Uterus (tissue), 4 donors: ENCODE measurements around the gene RABGAP1L. TPM values are rescaled to one million over a fixed set of nuclear protein-coding genes. Genes with fewer than 3 reads are reported as not detected.
"Not testable (repeated sequence)": the region's sequence is repeated elsewhere in the genome, so short reads cannot be mapped to it uniquely, and the experiment has no call there.

ENCODE experiments used
- DNase-seq, 2 donors: peaks; one replicate each; pipeline ENCODE4 v3.0.0-alpha.2; 2019 to 2020
- H3K27ac ChIP-seq, 2 donors: fragments of 200-600 bp; sonication (generic); 1 replicate in 1 of 2; 2 replicates in 1 of 2; pipeline ENCODE4 v1.5.1; 2016 to 2018
- H3K27me3 ChIP-seq, 2 donors: fragments of 200-600 bp; sonication (generic); one replicate each; pipeline ENCODE4 v1.5.1; 2018 to 2019; ENCODE audit warnings: control low read depth in 1 of 2
- H3K36me3 ChIP-seq, 2 donors: fragments of 200-600 bp; sonication (generic); one replicate each; pipeline ENCODE4 v1.5.1; 2019; ENCODE audit warnings: control low read depth in 1 of 2
- H3K4me1 ChIP-seq, 2 donors: fragments of 200-600 bp; sonication (generic); one replicate each; pipeline ENCODE4 v1.5.1; 2018 to 2019; ENCODE audit warnings: control low read depth in 1 of 2
- H3K4me3 ChIP-seq, 2 donors: fragments of 200-600 bp; sonication (generic); 1 replicate in 1 of 2; 2 replicates in 1 of 2; pipeline ENCODE4 v1.5.1; 2018 to 2019; ENCODE audit warnings: mild to moderate bottlenecking in 1 of 2
- H3K9me3 ChIP-seq, 2 donors: fragments of 200-600 bp; sonication (generic); one replicate each; pipeline ENCODE4 v1.5.1; 2019; ENCODE audit warnings: control low read depth in 1 of 2
- POLR2A ChIP-seq, 2 donors: fragments of 450-650 bp; IDR thresholded peaks; one replicate each; pipeline ENCODE4 v1.6.1; 2016; ENCODE audit warnings: antibody characterized with exemption in 2 of 2, mild to moderate bottlenecking in 1 of 2, moderate library complexity in 1 of 2
- intact Hi-C: fragments of 100-400 bp; cut with DNase I; formaldehyde crosslinking; loops from one replicate; pipeline ENCODE4 v1.15.1; 2023; ENCODE audit warnings: low total_unique reads
- total RNA-seq, 4 donors: library from RNA; depleted of rRNA in 3 of 4; stranded (reverse); fragments of >200 nt in 3 of 4; gene quantifications; one replicate each; pipeline versions ENCODE4 v1.1.0 to v1.2.4, GENCODE V29; 2014 to 2023
- TF ChIP-seq, protein P1 (sequence below), 4 experiments: fragments of 200-600 bp in 2 of 4; fragments of 450-650 bp in 2 of 4; sonication (generic) in 2 of 4; IDR thresholded peaks; one replicate each; pipeline ENCODE4 v1.5.1; 2016 to 2019; ENCODE audit warnings: antibody characterized with exemption in 4 of 4, mild to moderate bottlenecking in 2 of 4, moderate library complexity in 1 of 4
- donor health status: DM: yes; HTN: yes; CAD: no.

RABGAP1L gene
- total RNA-seq, 4 donors from 2014 or later = 19.1 to 93.7 (median 35.1) TPM

DNA sequence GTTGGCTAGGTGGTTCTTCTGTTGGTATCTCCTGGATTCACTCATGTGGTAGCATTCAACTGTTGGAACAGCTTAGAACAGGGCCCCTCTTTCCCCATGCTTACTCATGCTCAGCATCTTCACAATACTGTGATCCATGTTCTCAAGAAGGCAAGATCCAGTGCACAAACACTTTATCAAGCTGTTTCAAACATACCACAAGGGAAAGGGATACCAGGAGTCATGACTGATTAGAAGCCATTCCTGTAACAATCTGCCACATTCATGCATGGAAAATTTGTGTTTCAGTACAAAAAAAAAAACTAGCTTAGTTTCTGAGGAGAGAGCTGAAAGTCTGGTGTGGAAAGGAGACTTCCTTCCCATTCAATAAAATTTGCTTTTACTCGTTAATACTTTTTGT lies 670.7 kb downstream of the RABGAP1L start:
- intact Hi-C loops = no loop called here
- no peaks in the 10 kb centered on the region for H3K36me3 ChIP-seq

DNA sequence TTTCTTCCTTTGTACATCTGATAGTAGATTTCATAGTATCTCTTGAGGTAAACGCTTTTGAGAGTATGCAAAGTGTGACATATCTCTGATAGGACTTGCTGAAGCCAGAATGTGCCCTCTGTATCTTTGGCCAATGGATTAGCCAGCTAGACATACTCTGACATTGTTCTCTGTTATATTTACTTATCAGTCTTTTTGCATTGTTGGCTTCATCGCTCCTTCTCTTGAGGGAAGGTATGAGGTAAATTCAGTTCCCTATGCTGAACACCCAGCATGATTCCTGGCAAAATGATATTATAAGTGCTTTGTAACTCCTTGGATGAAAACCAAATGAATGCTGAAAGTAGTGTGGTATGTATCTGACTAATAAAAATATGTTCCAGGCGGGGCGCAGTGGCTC lies 677.2 kb downstream of the RABGAP1L start:
- no peak for DNase-seq
- no peak overlapping the region for H3K4me3 ChIP-seq
- H3K27ac ChIP-seq = no peak overlapping the region
- intact Hi-C loops = no loop called here
- no peaks in the 10 kb centered on the region for H3K27me3 ChIP-seq
- H3K36me3 ChIP-seq = no peaks in the 10 kb centered on the region
- no peaks in the 10 kb centered on the region for H3K9me3 ChIP-seq
- TF ChIP-seq, protein P1, sequence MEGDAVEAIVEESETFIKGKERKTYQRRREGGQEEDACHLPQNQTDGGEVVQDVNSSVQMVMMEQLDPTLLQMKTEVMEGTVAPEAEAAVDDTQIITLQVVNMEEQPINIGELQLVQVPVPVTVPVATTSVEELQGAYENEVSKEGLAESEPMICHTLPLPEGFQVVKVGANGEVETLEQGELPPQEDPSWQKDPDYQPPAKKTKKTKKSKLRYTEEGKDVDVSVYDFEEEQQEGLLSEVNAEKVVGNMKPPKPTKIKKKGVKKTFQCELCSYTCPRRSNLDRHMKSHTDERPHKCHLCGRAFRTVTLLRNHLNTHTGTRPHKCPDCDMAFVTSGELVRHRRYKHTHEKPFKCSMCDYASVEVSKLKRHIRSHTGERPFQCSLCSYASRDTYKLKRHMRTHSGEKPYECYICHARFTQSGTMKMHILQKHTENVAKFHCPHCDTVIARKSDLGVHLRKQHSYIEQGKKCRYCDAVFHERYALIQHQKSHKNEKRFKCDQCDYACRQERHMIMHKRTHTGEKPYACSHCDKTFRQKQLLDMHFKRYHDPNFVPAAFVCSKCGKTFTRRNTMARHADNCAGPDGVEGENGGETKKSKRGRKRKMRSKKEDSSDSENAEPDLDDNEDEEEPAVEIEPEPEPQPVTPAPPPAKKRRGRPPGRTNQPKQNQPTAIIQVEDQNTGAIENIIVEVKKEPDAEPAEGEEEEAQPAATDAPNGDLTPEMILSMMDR (IDR thresholded peaks at IDR 0.05) = no peak
- no peak for TF ChIP-seq POLR2A (IDR thresholded peaks at IDR 0.05)
- no peaks in the 10 kb centered on the region for H3K4me1 ChIP-seq

More for the DNA sequence above, 670.7 kb downstream of the RABGAP1L start:
- Histone ChIP-seq H3K27ac (no peak overlapping the region), H3K4me1 (no peaks in the 10 kb centered on the region), H3K4me3 (no peak overlapping the region), H3K9me3 (no peaks in the 10 kb centered on the region), H3K27me3 (no peaks in the 10 kb centered on the region)
- DNase-seq = no peak
- no peak for TF ChIP-seq POLR2A (IDR thresholded peaks at IDR 0.05)
- TF ChIP-seq, protein P1 (IDR thresholded peaks at IDR 0.05) = no peak

- Histone ChIP-seq H3K4me3 (no peak overlapping the region), H3K27ac (no peak overlapping the region), H3K9me3 (no peaks in the 10 kb centered on the region), H3K27me3 (no peaks in the 10 kb centered on the region), H3K4me1 (no peaks in the 10 kb centered on the region), H3K36me3 (no peaks in the 10 kb centered on the region)
- intact Hi-C loops = no loop called here
- TF ChIP-seq, protein P1 (IDR thresholded peaks at IDR 0.05) = no peak
- no peak for TF ChIP-seq POLR2A (IDR thresholded peaks at IDR 0.05)
- no peak for DNase-seq
These were observed 678.1 kb downstream of the RABGAP1L start for GRCh38 chr1:174837386-174837785.

DNA sequence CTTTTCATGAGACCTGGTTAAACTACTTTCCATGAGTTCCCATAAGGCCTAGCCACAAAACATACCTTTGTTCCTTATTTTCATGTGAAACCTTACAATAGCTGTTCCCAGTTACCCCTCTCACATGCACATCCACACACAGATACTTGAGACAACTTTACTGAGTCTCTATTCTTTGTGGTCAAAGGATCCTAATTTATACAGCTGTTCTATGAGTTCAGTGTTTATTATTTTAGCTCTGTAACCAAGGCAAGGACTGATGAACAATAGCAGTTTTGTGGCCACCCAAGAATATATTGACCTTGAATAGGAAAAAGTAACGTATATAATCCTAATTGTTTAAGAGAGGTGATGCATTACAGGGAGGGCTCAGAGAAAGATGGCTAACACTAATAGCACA lies 679.9 kb downstream of the RABGAP1L start:
- intact Hi-C loops = no loop called here
- TF ChIP-seq POLR2A (IDR thresholded peaks at IDR 0.05) = no peak
- TF ChIP-seq, protein P1 (IDR thresholded peaks at IDR 0.05) = no peak
- Histone ChIP-seq H3K4me3 (no peak overlapping the region), H3K36me3 (no peaks in the 10 kb centered on the region), H3K27ac (no peak overlapping the region), H3K9me3 (no peaks in the 10 kb centered on the region), H3K4me1 (no peaks in the 10 kb centered on the region), H3K27me3 (no peaks in the 10 kb centered on the region)
- DNase-seq = no peak

DNA sequence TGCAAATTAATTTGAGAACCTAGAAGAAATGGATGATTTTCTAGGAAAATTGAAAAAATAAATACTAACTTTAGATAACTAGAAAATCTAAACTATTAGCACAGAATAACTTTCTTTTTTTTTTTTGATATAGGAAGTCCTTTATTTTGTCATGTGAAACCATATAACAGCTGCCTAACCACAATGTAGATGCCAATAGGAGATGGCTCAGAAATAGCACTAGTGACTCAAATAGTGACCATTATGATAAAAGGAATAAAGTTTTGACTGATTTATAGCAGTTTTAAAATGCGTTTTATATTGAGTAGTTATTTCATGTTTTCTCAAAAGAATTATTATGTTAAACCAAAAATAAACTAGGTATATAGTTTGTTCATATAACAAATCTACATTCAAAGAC lies 682.4 kb downstream of the RABGAP1L start:
- H3K9me3 ChIP-seq = no peaks in the 10 kb centered on the region
- no peaks in the 10 kb centered on the region for H3K27me3 ChIP-seq
- no peaks in the 10 kb centered on the region for H3K4me1 ChIP-seq
- no peak for DNase-seq
- no peak overlapping the region for H3K4me3 ChIP-seq
- no peaks in the 10 kb centered on the region for H3K36me3 ChIP-seq
- intact Hi-C loops = no loop called here
- no peak overlapping the region for H3K27ac ChIP-seq
- TF ChIP-seq, protein P1 (IDR thresholded peaks at IDR 0.05) = no peak
- no peak for TF ChIP-seq POLR2A (IDR thresholded peaks at IDR 0.05)

DNA sequence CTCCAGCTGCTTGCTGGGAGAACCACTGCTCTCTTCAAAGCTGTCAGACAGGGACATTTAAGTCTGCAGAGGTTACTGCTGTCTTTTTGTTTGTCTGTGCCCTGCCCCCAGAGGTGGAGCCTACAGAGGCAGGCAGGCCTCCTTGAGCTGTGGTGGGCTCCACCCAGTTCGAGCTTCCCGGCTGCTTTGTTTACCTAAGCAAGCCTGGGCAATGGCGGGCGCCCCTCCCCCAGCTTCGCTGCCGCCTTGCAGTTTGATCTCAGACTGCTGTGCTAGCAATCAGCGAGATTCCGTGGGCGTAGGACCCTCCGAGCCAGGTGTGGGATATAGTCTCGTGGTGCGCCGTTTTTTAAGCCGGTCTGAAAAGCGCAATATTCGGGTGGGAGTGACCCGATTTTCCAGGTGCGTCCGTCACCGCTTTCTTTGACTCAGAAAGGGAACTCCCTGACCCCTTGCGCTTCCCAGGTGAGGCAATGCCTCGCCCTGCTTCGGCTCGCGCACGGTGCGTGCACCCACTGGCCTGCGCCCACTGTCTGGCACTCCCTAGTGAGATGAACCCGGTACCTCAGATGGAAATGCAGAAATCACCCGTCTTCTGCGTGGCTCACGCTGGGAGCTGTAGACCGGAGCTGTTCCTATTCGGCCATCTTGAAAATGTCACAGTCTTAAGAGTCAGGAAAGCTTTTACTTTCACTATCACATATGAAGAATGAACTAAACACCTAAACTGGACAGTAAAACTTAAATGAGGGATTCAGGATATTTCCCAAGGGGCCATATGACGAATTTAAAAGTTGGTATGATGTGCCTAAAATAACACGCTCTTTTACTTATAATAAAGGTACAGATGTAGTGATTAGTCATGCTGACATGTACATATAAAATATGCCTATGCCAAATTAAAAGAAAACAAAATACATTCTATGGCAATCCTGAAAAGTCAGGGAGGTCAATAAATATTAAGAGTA lies 689.6 kb downstream of the RABGAP1L start:
- H3K27ac ChIP-seq, H3K4me3 ChIP-seq, H3K9me3 ChIP-seq, H3K27me3 ChIP-seq, H3K36me3 ChIP-seq, H3K4me1 ChIP-seq, DNase-seq, intact Hi-C loops: not testable (repeated sequence)
